HuH-7.5 (cell line): Measurements from ENCODE around the gene CDC42BPG.

Experiments used
- DNase-seq: peaks from one replicate; pipeline ENCODE4 v3.0.0; 2011; ENCODE audit warnings: low spot score

Gene CDC42BPG, protein sequence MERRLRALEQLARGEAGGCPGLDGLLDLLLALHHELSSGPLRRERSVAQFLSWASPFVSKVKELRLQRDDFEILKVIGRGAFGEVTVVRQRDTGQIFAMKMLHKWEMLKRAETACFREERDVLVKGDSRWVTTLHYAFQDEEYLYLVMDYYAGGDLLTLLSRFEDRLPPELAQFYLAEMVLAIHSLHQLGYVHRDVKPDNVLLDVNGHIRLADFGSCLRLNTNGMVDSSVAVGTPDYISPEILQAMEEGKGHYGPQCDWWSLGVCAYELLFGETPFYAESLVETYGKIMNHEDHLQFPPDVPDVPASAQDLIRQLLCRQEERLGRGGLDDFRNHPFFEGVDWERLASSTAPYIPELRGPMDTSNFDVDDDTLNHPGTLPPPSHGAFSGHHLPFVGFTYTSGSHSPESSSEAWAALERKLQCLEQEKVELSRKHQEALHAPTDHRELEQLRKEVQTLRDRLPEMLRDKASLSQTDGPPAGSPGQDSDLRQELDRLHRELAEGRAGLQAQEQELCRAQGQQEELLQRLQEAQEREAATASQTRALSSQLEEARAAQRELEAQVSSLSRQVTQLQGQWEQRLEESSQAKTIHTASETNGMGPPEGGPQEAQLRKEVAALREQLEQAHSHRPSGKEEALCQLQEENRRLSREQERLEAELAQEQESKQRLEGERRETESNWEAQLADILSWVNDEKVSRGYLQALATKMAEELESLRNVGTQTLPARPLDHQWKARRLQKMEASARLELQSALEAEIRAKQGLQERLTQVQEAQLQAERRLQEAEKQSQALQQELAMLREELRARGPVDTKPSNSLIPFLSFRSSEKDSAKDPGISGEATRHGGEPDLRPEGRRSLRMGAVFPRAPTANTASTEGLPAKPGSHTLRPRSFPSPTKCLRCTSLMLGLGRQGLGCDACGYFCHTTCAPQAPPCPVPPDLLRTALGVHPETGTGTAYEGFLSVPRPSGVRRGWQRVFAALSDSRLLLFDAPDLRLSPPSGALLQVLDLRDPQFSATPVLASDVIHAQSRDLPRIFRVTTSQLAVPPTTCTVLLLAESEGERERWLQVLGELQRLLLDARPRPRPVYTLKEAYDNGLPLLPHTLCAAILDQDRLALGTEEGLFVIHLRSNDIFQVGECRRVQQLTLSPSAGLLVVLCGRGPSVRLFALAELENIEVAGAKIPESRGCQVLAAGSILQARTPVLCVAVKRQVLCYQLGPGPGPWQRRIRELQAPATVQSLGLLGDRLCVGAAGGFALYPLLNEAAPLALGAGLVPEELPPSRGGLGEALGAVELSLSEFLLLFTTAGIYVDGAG (N-terminal part only)

DNA sequence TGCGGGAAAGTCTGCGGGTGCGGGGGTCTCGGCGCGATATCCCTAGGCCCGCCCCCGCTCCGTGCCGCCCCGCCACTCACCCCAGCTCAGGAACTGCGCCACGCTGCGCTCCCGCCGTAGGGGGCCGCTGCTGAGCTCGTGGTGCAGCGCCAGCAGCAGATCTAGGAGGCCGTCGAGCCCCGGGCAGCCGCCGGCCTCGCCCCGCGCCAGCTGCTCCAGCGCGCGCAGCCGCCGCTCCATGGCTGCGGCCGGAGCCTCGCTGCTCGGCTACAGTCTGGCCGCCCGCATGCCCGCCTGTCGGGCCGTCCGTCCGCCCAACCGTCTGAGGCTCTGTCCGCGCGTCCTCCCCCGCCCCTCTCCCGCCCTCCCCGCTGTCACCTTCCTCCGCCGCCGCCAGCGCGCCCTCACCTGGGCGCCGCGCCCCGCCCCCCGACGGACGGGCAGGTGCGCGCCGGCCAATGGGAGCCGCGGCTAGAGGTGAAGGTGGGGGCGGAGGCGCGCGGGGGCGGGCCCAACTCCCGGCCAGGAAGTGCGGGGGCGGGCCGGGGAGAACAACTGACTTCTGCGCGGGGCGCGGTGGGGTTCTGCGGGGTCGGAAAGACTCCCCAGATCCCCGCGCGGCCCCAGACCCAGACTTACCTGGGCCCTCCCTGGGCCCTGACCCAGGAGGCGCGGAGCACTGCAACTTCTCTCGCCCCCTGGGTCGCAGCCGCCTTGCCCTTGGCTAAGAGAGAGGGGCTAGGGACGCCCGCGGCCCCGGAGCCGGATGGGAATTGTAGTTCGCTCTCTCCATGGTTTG is at the start of gene CDC42BPG:
TSS of gene CDC42BPG (minus strand) at position 324 of the 799 bp plus-strand sequence. CDS start at position 240, 84 bp downstream.
- peak; percentile 94 for DNase-seq

DNA sequence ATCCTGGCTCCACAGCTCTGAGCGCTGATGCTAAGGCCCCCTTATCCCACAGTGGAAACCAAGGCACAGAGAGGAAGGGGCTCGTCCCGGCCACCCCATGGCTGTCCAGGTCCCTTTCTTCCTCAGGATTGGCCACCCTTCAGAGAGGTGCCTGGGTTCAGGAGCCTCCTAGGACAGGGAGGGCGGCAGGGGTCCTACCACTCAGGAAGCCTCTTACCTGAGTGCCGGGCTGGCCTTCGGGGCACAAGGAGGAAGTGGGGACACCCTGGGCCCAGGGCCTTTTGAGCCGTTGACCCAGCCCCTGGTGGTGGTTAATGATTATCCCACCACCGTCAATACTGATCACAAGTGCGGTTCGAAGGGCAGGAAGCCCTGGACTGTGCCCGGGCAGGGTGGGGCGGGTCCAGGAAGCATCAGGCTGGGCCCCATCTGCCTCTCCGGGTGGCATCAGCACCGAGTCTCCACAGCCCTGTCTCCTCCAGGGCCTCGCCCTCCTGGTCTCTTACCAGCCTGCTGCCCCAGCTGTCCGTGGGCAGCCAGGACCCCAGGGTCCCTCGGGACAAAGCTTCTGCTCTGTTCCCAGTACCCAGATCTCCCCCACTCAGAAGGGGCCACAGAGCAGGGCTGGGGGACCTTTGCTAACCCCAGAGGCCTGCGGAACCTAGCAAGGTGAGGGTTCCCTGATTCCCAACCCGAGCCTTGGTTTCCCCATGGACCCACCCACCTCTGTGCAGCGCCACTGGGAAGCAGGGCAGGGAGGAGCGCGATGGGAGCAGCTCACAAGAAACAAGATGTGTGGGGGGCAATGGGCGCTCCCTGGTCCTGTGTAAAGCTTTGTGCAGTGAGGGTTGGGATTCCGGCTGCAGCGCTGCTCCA is 49.0 kb upstream of the CDC42BPG start:
- DNase-seq, result peak; percentile 83

DNA sequence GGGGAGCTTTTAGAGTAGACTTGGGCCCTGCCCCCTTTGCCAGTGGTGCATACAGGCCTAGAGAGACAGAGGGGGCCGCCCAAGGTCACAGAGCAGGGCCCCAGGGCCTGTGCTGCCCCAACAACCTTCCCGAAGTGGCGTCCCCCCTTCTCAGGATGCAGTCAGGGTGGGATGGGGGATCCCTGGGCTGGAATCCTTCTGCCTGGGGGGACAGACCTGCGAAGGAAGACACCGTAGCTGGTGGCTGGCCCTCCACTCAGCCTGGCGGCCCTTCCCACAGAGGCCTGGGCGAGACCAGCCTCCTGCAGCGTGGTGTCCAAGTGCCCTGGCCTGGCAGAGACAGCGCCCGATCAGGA is 48.4 kb upstream of the CDC42BPG start:
- DNase-seq, result no peak

DNA sequence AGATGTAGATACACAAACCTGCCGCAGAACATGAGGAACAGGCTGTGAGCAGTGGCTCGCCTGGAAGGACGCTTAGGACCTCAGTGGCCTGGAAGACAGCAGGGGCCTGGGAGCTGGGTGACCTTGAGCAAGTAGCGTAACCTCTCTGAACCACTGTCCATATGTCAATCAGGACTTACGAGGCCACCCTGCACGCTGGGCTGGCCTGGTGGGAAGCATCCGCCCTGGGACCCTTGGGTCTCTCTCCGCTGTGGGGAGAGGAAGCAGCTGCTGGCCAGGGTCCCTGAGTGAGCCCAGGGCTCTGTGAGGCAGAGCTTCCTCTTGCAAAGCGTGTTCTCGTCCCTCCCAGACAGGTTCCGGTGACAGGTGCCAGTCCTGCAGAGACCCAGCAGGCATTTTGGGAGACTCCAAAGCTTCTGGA is 48.0 kb upstream of the CDC42BPG start:
- no peak for DNase-seq

DNA sequence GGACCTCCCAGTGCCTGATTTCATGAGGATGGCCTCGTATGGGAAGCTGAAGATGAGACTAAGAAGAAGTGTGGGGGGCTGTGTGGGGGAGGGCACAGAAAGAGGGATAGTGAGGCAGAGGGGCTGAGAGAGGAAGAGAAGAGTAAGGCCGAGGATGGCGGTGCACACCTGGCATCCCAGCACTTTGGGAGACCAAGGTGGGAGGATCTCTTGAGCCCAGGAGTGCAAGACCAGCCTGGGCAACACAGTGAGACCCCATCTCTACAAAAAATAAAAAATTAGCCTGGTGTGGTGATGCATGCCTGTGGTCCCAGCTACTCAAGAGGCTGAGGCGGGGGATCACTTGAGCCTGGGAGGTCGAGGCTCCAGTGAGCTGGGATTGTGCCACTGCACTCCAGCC is 47.4 kb upstream of the CDC42BPG start:
- DNase-seq, result no peak

DNA sequence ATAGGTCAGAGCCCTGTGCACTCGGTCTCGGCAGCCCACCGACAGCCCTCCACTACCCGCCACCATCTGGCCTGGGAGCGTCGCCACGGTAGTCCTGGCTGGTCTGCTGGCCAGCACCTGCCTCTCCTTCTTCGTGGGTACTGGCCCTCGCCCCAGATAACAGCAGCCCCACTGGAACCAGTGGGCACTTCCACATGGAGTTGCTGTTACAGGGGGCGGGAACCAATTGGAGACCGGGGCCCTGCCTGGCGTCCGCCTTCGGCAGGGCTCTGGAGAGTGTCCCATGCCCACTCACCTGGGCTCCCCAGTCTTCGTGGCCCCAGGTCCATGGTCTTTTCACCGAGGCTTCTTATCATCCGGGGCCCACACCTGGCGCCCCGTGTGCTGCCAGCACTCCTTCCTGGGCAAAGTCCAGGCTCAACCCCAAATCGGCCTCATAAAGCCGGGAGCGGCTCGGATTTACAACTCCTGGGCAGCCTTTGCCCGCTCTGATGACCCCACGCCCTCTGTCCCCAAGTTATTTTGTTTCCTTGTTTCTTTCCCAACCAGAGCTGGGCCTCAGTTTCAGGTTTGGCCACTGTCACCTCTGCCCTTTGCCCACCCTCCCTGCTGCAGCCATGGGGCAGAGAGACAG is 46.9 kb upstream of the CDC42BPG start:
- DNase-seq, result no peak

DNA sequence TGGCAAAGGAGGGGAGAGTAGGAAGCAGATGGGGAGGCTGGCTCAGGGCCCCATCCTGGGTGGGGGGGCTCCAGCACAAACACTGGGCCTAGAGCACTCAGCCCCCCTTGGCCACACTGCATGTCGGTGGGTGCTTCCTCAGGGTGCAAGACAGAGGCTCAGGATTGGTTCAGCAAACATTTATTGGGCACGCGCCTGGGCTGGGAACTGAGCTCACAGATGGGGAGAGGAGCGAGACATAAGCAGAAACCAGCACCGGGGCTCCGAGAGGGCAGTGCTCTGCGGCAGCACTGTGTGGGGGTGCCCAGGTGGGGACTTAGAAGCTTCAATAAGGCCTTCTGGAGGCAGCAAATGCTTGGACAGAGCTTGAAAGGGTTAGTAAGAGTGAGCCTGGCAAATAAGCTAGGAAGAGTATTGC is 46.1 kb upstream of the CDC42BPG start:
- DNase-seq, result no peak

DNA sequence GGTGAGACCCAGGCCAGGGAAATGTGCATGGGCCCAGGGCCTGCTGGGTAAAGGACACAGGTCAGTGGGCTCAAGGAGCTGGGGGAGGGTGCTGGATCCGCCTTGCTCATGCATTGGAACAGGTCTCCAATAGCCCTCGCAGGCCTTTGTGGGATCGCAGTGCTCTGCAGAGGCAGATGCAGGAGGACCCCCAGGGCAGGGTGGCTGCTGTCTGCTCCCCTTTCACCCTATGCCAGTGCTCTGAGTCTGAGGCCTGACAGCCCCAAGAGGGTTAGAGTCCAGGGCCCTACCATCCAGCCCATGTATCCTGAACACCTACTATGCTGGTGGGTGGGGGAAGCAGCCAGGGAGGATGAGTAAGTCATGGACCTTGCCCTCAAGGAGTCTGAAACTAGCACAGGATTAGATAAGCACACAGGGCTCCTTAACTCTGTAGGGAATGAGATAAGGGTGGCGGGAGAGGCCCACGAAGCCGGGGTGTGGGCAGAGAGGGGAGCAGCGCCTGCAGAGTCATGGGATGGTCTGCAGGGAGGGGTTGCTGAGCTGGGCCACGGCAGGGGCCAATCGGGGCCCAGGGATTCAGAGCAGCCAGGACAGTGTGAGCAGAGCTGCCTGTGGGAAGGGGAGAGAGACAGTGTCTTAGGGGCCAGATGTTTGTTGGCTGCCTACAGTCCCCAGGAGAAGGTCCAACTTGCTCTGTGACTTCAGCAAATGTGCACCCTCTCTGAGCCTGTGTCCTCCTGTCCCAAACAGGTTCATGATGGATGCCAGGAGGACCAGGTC is 44.5 kb upstream of the CDC42BPG start:
- no peak for DNase-seq

DNA sequence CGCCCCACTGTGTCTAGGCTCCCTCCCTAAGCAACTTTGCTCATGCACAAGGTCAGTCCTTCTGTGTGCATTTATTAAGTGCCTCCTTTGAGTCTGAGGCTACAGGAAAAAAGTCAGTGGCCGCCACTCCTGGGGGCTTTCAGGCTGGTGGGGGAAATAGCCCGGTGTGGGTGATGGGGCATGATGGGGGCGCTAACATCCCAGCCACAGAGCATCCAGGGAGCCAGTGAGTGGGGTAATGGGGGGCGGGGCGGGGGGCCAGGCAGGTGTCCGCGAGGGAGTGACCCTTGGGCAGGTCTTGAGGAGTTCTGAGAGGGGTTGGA is 43.9 kb upstream of the CDC42BPG start:
- DNase-seq, result no peak

DNA sequence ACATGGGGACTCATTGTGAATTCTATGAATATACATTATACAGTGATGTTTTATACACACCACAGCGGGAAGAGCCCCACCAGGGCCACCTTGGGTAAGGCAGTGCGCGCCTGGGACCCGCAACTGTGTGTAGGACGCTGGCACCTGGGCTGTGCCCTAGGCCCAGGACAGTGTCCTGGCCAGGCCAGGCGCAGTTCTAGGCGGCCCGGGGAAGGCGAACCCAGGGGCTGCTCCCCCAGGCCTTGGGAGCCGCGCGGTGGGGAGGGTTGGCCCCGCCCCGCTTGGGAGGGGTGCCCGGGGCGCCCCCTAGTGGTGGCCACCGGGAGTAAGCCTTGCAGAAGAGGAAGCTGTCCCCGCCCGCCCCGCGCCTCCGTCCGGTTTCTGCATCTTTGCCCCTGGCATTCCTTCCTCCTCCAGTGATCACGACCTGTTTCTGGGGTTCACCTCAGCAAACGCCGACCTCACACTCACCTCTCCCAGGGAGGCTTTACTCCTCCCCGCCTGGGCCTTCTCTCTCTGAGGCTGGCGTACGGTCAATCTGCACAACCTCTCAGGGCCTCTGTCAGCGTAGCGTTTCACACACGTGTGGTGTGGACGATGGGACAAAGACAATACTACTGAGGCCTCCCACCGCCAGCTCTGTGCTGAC is 43.4 kb upstream of the CDC42BPG start:
- peak; percentile 81 for DNase-seq

DNA sequence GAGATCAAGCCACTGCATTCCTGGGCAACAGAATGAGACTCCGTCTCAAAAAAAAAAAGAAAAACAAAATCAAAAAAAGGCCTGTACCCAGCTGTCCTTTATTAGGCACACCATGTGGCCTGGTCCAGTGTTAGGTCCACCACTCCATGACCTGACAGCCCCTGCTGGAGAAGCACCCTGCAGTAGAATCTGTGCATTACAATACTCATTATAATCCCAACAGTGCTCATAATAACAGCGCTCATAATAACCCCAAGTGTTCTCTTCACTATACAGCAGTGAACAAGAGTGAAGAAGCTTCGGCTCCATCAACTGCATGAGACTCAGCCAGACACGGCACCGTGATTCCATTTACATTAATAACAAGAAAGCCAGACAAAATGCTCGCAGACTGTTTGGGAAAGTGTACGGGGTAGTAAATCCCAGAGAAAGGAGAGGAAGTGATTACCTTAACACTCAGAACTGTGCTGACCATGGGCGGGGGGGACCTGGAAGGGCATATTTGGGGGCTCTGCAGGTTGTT is 42.8 kb upstream of the CDC42BPG start:
- DNase-seq, result no peak

DNA sequence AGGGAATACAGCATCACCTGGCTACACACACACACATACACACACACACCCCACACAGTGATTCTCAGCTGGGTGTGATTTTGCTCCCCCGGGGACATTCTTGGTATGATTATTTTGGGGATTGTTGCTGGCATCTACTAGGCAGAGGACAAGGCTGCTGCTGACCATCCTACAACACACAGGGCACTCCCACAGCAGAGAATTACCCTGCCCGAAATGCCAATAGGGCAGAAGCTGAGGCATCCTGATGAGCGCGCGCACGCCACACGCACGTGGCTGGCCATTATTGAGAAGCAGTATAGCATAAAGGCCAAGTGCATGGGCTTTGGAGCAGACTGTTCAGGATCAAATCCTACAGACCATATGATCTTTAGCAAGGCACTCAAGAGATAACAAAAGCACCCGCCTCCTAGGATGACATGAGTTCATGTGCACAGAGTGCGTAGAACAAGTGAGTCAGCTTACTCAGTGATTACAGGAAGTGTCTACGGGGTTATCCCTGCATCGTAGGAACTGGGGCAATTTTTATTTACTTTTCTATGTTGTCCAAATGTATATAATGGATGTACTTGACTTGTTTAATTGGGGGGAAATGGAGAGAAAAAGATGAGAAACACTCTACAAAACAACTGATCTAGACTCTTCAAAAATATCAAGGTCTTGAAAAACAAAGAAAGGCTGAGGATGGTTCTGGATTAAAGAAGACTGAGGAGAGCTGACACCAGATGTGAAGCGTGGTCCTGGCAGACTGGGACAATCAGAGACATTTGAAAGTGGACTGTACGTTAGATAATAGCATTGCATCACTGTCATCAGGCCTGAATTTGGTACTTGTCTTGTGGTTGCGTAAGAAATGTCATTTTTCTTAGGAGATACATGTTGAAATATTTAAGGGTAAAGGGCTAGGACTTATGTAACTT is 41.2 kb upstream of the CDC42BPG start:
- DNase-seq, result no peak

DNA sequence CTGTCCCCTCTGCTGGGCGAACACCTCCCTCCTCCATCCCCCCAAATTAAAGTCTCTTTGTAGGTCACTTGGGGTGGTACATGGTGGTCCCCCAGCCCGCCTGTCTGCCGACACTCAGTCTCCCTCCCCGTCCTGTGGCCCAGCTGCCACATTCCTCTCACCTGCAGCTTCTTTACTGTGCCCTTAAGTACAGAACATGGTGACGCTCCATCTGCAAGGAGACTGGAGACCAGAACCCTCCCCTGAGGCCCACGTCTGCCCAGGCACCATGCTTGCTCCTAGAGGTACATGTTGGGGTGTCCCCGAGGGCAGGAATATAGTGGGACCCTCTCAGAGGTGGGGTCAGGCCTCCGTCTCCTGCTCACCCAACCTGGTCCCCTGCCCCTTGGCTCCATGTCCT is 39.6 kb upstream of the CDC42BPG start:
- DNase-seq, result no peak

DNA sequence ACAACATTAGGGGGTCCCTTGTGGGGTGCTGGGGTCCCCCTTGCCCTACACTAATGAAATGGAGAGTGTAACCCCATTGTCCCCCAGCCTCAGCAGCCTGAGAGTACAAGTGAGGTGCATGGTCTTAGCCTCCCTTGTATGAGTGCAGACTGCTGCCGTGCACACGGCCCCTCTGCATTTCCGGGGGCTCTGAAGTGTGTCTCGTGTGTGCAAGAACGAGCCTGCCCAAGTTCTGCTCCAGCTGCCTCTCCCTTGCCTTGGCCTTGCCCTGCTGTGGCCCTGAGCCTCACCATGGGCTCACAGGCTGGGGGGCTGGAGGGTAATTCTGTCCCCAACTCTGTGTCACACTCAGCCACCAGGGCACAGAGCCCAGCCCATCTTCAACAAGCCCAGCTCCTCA is 39.1 kb upstream of the CDC42BPG start:
- no peak for DNase-seq

DNA sequence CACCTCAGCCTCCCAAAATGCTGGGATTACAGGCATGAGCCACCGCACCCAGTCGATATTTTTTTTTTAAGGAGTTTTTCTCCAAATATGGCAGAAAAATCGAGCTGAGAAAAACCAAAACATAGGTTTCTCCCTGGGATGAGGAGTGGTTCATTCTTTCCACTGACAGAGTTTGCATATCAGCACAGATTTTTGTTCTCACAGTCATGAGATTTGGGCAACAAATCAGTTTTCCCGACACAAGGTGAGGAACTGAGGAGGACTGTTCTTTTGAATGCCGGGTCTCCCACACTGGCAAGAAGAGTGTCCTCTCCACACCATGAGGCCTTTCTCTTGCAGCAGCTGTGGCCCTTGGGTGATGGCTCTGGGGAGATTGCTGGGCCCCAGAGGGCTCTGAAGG is 37.8 kb upstream of the CDC42BPG start:
- DNase-seq, result no peak

DNA sequence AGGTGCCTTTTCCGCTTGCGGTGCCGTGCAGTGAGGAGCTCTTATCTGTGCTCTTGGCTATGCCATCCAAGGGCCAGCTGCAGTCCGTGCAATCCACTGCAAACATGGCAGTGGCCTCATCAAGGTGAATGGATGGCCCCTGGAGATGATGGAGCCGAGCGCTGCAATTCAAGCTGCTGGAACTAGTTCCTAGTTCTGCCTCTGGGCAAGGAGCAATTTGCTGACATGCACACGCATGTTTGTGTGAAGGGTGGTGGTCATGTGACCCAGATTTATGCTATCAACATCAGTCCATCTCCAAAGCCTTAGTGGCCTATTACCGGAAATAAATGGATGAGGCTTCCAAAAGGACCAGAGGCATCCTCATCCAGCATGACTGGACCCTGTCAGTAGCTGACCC is 37.0 kb upstream of the CDC42BPG start:
- DNase-seq, result no peak

DNA sequence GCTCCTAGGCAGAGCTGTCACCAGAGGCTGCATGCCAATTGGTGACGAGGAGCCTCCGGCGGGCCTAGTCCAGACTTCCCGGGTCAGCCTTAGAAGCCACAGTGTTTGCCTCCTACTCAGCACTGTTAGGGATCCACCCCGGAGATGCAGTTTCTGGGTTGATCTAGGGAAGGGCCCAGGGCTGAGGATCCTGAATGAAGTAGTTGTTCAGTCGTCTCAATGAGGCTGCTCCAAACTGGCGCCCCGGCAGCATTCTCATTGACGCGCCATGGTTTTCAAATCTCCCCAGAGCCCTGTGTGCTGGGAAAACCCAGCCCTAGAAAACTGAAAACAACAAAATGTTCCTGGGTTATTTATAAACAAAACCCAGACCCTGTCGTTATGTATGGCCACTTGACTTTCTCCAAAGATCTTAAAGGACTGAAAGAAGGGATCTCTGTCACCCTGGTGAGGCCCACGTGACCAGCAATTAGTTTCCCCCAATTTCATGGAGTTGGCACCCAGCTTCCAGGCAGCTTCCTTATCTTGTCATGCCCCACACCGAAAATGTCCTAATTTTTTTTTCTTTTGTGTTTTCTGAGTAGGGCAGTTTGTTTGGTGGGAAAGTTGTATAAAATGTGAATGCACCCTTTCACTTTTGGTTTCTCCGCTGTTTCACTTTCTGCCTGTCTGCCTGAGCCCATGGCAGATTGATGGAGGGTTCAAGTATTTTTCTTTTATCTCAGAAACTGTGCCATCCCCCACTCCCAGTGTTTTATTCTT is 36.0 kb upstream of the CDC42BPG start:
- no peak for DNase-seq
